Activated CD4-positive, alpha-beta T cell treated with anti-CD3 and anti-CD28 coated beads, Interleukin-2, Interleukin-4, amounts not matched to agents 100 ng/mL and 50 ng/mL, durations not matched to agents 16 hours and 8 hours (primary cell): ENCODE measurements around the gene ZSCAN22.

Experiments used
- DNase-seq: peaks from one replicate; pipeline ENCODE4 v3.0.0-alpha.2; 2020; ENCODE audit warnings: low spot score

ZSCAN22 gene

DNA sequence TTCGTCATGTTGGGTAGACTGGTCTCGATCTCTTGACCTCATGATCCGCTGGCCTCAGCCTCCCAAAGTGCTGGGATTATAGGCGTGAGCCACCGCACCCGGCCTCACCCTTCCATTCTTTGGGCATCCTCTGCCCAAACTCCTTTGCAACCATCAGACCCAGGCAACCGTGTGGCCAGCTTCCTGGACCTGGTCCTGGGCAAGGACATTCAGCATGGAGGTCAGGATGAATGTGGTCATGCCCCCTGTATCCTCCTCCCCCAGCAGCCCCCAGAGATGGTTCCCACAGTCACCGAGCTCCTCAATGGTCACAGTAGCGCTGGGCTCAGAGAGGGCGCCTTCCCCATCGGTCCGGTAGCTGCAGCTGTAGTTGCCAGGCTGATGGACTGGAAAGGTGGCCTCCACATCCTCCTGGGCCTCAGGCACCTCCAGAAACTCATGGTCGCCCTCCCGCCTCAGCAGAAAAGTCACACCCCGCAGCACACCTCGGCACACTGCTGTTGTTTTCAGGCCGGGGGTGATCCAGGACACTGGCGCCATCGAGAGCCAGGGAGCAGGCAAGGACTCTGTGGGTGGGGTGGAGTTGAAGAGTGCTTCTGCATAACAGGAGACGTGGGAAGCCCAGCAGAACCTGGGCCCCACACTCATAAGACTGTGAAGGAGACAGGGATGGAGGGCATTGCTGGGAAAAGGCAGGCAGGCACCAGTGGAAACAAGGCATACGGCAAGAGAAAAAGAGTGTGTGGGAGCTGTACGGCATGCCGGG, 25.4 kb downstream of the ZSCAN22 start:
- no peak for DNase-seq

GRCh38 chr19:58352760-58353671, 26.2 kb downstream of the ZSCAN22 start, which contains the start of gene A1BG:
A1BG (minus strand) TSS chr19:58353492; CDS start chr19:58353437, 55 bp downstream.
- DNase-seq = no peak

- no peak for DNase-seq
These were observed 27.1 kb downstream of the ZSCAN22 start for GRCh38 chr19:58353717-58354477.

- no peak for DNase-seq
These were observed 27.8 kb downstream of the ZSCAN22 start for GRCh38 chr19:58354478-58355030.

- DNase-seq = no peak
These were observed 28.5 kb downstream of the ZSCAN22 start for GRCh38 chr19:58355215-58355796.

GRCh38 chr19:58355908-58356765, 29.3 kb downstream of the ZSCAN22 start:
- peak; percentile 32 for DNase-seq

DNA sequence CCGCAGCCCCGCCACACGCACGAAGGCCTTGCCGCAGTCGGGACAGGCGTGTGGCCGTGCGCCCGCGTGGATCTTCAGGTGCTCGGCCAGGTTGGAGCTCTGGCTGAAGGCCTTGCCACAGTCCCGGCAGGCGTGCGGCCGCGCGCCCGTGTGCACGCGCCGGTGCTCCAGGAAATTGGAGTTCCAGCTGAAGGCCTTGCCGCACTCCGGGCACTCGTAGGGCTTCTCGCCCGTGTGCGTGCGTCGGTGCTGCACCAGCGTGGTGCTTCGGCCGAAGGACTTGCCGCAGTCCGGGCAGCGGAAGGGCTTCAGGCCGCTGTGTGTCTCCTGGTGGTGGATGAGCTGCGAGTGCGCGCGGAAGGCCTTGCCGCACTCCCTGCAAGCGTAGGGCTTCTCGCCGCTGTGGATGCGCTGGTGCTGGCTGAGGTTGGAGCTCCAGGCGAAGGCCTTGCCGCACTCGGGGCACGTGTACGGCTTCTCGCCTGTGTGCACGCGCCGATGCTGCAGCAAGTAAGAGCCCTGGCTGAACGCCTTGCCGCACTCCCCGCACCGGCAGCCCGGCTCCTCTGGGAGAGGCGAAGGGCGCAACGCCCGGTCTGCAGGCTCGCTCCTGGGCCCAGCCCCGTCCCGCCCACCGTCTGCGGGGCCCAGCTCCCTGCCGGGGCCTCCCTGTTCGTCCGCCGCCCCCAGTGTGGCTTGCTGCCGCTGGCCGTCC, 30.1 kb downstream of the ZSCAN22 start:
- DNase-seq = no peak

DNA sequence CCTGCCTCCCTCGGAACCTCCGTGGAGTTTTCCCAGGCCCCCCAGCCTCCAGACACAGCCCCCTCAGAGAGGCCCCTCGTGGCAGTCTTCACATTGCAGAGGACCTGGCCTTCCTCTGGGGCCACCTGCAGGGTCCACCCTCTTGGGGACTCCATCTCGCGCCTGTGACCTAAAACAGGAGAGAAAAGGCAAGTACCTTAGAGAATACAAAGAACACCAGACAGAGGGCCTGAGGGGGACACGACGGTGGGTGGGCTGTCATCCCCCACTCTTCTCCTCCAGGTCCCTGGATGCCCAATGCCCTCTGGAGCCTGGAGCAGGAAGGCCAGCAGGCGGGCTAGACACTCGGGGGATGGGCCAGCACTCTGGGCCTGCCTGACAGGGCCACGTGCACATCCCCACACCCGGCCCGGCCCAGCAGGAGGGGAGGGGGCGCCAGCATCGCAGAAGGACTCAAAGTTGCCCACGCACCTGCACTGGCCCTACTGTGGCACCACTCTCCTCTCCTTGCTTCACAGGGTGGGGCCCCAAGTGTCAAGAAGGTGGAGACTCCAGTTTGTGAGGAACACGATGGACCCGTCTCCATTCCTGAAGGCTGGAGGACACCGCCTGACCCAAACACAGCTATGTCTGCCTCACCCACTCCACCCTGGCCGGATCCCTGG, 30.8 kb downstream of the ZSCAN22 start:
- no peak for DNase-seq

DNA sequence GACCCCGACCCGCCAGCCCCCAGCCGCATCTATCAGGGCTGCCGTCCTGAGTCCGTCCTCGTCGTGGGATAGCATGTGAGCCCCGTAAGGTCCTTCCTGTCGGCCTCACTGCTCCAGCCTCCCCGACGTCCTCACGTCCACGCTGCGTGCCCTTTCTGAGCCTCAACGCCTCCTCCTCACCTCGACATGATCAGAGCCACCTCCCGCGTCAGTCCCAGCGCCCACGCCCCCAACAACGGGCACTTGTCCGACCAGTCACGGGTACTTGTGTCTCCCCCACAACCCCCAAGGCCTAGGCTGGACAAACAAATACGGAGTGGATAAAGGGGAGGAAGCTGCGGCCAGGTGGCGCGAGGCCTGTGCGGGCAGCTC, 35.1 kb downstream of the ZSCAN22 start:
- DNase-seq = peak; percentile 42

DNA sequence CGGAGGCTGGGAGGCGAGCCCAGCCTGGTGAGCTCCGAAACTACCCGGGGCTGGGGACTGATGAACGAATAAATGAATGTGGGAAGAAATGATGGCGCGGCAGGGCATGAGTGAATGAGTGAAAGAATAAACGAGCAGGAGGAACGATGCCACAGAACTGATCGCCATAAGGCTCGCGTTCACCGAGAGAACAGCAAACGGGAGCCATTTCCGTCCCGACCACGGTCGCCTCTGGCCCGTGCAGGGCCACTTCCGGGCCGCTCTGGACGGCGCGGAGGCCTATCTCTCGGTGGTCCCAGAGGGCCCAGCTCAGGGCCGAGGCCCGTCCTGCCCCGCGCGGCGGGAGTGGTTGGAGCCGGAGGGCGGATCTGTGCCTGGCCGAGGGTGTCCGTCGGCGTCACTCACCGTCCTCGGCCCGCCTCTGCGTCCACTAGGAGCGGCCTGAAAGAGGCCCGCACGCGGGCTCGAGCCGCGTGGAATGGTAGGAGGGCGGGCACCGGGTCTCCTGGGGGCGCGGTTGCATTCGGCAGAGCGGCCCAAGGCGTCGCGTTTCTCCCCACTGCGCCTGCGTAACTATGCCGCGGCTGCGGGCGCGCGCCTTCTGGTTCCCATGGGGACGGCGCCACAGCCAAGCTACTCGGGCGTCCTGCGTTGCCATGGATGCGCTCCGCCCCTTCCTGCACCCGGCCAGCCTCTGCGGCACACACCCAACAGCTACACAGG, 35.6 kb downstream of the ZSCAN22 start, which contains the start of gene ZNF497:
Gene ZNF497 (minus strand): TSS at position 480 of the 723 bp plus-strand sequence. CDS start 5,116 bp downstream, outside the sequence.
- peak; percentile 97 for DNase-seq

GRCh38 chr19:58364146-58364545, 37.4 kb downstream of the ZSCAN22 start:
- no peak for DNase-seq

- no peak for DNase-seq
These were observed 40.0 kb downstream of the ZSCAN22 start for GRCh38 chr19:58366585-58367430.

DNA sequence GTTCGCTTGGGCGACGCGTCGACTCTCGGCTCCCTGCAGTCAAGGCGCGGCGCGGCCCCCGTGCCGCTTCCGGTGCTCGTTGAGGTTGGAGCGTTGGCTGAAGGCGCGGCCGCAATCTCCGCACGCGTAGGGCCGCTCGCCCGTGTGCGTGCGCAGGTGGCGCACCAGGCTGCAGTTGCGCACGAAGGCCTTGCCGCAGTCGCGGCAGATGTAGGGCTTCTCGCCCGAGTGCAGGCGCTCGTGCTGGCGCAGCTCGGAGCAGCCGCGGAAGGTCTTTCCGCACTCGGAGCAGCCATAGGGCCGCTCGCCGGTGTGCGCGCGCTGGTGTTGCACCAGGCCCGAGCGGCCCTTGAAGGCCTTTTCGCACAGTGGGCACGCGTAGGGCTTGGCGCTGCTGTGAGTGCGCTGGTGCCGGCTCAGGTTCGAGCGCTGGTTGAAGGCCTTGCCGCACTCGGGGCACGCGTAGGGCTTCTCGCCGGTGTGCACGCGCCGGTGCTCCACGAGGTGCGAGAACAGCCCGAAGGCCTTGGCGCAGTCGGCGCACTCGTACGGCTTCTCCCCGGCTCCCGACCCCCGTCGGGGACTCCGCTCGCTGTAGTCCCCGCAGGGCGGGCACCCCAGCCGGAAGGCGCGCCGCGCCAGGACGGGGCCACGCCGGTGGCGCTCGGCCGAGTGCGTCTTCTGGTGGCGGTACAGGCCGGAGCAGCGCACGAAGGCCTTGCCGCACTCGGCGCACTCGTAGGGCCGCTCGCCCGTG, 41.1 kb downstream of the ZSCAN22 start:
- no peak for DNase-seq

DNA sequence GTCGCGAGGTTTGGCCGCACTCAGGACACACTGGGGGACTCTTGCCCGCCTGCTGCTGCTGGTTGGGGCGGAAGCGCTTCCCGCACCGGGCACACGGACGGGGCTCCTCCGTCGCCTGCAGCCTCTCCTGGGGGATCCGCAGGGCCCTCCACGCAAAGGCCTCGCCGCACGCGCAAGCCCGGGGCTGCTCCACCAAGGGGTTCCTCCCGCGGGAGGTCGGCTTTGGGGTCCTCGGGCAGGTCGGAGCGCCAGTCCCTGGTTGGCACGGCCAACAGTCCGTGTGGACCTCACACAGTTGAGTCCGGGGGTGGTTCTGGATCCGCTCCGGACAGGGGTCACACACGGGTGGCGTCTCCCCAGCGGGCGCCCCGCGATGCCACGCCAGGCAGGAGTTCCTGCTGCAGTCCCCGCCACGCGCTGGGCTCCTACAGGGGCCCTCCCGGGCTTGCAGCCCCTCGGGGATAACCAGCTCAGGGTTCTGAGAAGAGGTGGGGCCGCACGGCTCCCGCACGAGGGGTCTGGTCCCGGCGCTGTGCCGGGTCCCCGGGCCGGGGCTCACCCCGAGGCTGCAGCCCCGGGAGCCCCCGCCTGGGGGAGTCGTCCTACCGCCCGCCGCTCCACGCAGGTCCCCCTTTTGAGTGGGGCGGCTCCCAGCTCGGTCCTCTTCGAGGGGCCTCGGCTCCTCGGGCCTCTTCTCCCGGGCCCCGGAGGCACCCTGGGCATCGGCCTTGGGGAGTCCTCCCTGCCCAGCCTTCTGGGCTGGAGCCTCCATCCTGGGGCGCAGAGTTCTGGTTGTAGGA, 42.0 kb downstream of the ZSCAN22 start:
- no peak for DNase-seq

- no peak for DNase-seq
These were observed 45.7 kb downstream of the ZSCAN22 start for GRCh38 chr19:58372311-58373133.
